K562 (cell line): ENCODE data around the gene FGFRL1. TPM values are rescaled to one million over a fixed set of nuclear protein-coding genes. Genes with fewer than 3 reads are reported as not detected.

Experiments used
- CBFA2T2 ChIP-seq: fragments of 450-650 bp; conservative IDR thresholded peaks from 2 replicates; pipeline ENCODE4 v1.6.1; 2017; ENCODE audit warnings: mild to moderate bottlenecking
- CEBPB ChIP-seq: fragments of 450-650 bp; IDR thresholded peaks from 2 replicates; pipeline ENCODE4 v1.6.1; 2016; ENCODE audit warnings: missing genetic modification characterization, missing compliant biosample characterization
- CREB1 ChIP-seq, 2 experiments: sonication (generic) in 1 of 2; formaldehyde crosslinking in 1 of 2; IDR thresholded peaks; 2 replicates each; pipeline versions ENCODE4 v1.6.1 to v1.8.0; 2012 to 2022; ENCODE audit warnings: inconsistent platforms in 1 of 2, mild to moderate bottlenecking in 1 of 2, missing genetic modification reagents in 1 of 2, moderate library complexity in 1 of 2
- CREB3L1 ChIP-seq: fragments of 450-650 bp; IDR thresholded peaks from 2 replicates; pipeline ENCODE4 v1.6.1; 2014; ENCODE audit warnings: low read depth, mild to moderate bottlenecking, moderate library complexity, borderline replicate concordance
- CTCFL ChIP-seq: IDR thresholded peaks from 2 replicates; pipeline ENCODE4 v1.6.1; 2011; ENCODE audit warnings: borderline replicate concordance, low read depth, mild to moderate bottlenecking, moderate library complexity, low read length; ENCODE audit not compliant: insufficient read depth, poor library complexity, severe bottlenecking
- DPF2 ChIP-seq: fragments of 450-650 bp; IDR thresholded peaks from 2 replicates; pipeline ENCODE4 v1.6.1; 2016
- E2F8 ChIP-seq: fragments of 450-650 bp; IDR thresholded peaks from 2 replicates; pipeline ENCODE4 v1.7.1; 2018; ENCODE audit warnings: mild to moderate bottlenecking, low read depth; ENCODE audit not compliant: partially characterized antibody
- E4F1 ChIP-seq: fragments of 250-450 bp; sonication (Bioruptor Pico); IDR thresholded peaks from 2 replicates; pipeline ENCODE4 v1.5.0; 2021; ENCODE audit warnings: mild to moderate bottlenecking, borderline replicate concordance
- HDAC8 ChIP-seq: fragments of 450-650 bp; IDR thresholded peaks from 2 replicates; pipeline ENCODE4 v1.6.1; 2016; ENCODE audit warnings: mild to moderate bottlenecking, missing genetic modification characterization, moderate library complexity, missing compliant biosample characterization
- MIER1 ChIP-seq: fragments of 450-650 bp; IDR thresholded peaks from 2 replicates; pipeline ENCODE4 v1.6.1; 2016; ENCODE audit warnings: antibody characterized with exemption, mild to moderate bottlenecking, low read depth
- SAFB2 ChIP-seq: fragments of 200-400 bp; formaldehyde crosslinking; IDR thresholded peaks from 2 replicates; pipeline ENCODE4 v1.6.1; 2018; ENCODE audit warnings: borderline replicate concordance, low read length, low read depth, moderate library complexity; ENCODE audit not compliant: severe bottlenecking
- TSC22D4 ChIP-seq: fragments of 450-650 bp; IDR thresholded peaks from 2 replicates; pipeline ENCODE4 v1.6.1; 2016; ENCODE audit warnings: missing genetic modification characterization, missing biosample characterization, control low read depth
- ZNF518B ChIP-seq: fragments of 250-450 bp; sonication (Bioruptor Pico); IDR thresholded peaks from 2 replicates; pipeline ENCODE4 v1.5.0; 2021; ENCODE audit warnings: mild to moderate bottlenecking, moderate library complexity
- polyA plus RNA-seq, 8 experiments: library from polyadenylated mRNA; depleted of rRNA in 4 of 8; stranded (reverse) in 5 of 8; unstranded in 3 of 8; fragments of >200 nt; fragmentation: Nextera tagmentation in 2 of 8; fragmentation: Illumina TruSeq in 1 of 8; extraction: Ambion mirVana in 2 of 8; extraction: Trizol in 1 of 8; gene quantifications; 2 replicates each; pipeline versions ENCODE4 v1.2.1 to v1.2.3, GENCODE V29; 2011 to 2014; ENCODE audit warnings: inconsistent platforms in 1 of 8, missing spikeins in 1 of 8
- total RNA-seq, 7 experiments: library from RNA; depleted of rRNA in 6 of 7; stranded (reverse); fragments of >200 nt in 6 of 7; fragmentation: Illumina TruSeq in 2 of 7; extraction: Trizol in 2 of 7; gene quantifications; 2 replicates each; pipeline versions ENCODE4 v1.2.1 to v1.2.3, GENCODE V29; 2011 to 2021; ENCODE audit warnings: low replicate concordance in 1 of 7

The FGFRL1 gene
- total and polyA plus RNA-seq, 9 of the 15 experiments (the other 6 are each of a cell fraction or from before 2014, with no cell fraction given) = 0.34 to 49.9 (median 14.6) TPM

GRCh38 chr4:978957-979701 lies 32.3 kb upstream of the FGFRL1 start (continued):
- TF ChIP-seq E2F8 (no peak), CREB3L1 (no peak), HDAC8 (tag) (no peak), CREB1 (IDR thresholded peaks at IDR 0.05) (no peak), CREB1 (CRISPR knock-in tag; IDR thresholded peaks at IDR 0.05) (no peak), E4F1 (CRISPR knock-in tag) (no peak), ZNF518B (no peak), DPF2 (no peak), CTCFL (no peak), TSC22D4 (tag) (no peak), CBFA2T2 (no peak), MIER1 (no peak), SAFB2 (no peak), CEBPB (tag) (peak; percentile 95)
